Measurements from ENCODE around the gene GRIK4.
A peak's percentile ranks its signal among the peaks of the same experiment; 100 is the strongest.

The GRIK4 gene

DNA sequence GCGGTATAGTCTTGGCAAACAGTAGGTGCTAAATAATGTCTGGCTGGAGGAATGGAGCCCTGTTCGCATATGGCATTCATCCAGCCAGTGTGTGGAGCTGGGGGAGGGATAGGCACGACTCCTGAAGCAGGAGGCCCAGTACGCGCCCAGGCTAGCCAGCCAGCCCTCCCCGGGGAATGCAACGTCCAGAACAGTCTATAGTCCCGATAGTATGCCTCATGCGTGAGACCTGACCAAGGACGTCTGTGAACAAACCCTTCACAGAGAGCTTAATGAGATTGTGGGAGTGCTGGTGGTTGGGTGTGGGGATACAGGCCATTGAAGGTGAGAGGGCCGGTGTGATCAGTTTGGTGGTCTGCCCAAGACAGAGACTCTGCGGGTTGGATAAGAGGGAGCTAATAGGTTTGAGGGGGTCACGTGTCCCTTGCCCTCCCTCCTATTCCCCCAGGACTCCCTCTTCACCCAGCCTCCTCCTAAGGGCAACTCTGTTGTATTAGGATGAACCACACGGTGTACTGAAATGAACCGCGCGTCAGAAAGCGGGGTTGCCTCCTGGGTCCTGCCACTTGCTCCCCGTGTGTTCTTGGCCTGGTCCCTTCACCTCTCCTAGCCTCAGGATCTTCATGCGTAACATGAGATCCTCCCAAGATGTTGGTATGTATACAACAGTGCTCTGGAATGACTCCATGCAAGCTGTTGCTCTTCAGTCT is 987 bp upstream of the GRIK4 start:
- DNase-seq: no peak

DNA sequence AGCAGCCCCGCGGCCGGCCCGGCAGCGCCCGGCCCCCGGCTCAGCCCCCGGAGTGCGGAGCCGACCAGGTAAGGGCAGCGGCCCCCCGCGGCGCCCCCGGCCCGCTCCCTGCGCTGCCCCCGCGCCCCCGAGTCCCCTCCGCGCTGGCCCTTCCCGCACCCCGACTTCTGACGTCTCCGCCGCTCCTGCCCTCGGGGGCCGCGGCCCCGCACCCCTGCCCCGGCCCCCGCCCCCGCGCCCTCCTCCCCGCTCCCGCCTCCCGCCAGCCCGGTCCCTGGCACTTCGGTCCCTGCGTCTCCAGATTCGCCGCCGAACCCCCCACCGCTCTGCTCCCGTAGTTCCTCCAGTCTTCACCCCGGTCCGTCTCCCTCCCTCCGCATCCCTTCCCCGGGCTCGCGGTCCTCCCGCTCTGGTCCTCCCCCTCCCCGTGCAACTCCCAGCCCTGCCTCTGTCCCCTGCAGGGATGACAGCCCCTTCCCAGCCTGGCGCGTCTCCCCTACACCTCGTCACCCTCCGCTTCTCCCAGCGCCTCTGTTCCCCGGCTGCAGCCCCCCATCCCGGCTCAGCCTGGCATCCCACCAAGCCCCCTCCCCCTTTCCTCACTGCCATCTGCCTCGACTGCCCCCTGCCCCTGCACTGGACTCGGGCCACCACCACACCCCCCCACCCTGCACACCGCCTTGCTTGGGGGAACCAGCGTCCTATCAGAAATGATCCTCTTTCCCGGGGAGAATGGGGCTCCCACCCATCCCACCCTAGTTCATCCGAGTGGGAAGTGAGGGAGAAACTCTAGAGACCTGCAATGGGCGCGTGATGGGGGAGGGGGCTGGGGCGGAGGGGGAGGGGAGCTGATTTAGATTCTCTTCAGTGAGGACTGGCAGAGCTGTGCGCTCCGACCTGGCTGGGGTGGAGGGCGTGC is 531 bp downstream of the GRIK4 start:
- no peak for DNase-seq

DNA sequence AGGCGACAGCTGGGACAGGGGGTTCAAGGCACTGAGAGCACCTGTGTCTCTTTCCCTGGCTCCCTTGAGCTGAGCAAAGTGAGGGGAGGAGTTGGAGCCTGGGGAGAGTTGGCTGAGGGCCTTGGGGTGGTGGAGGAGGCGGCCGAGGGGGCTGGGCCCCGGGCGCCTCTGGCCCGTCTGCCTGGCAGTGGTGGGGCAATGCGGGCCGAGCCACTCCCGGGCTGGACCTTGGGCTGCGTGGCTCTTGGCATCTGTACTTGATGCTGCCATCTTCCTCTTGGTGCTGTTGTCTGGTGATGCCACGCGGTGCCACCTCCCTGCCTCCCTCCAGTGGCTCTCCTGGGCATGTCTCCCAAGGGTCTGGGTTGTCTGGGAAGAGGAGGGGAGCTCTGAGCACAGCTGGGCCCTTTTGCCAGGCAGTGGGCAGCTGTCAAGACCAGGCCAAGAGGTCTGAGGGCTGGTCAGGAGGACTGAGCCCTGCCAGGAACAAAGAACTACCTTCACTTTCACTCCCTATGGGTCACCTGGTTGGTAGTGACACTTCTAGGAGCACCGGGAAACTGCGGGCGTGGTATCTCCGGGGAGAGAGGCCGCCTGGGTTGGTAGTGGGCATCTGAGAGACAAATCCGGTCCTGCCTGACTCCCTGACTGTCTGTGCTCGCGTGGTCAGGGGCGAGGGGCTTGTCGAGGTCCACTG is 1.3 kb downstream of the GRIK4 start:
- peak; percentile 22 for DNase-seq

GRCh38 chr11:120513436-120514315 is 2.1 kb downstream of the GRIK4 start:
- DNase-seq: no peak

DNA sequence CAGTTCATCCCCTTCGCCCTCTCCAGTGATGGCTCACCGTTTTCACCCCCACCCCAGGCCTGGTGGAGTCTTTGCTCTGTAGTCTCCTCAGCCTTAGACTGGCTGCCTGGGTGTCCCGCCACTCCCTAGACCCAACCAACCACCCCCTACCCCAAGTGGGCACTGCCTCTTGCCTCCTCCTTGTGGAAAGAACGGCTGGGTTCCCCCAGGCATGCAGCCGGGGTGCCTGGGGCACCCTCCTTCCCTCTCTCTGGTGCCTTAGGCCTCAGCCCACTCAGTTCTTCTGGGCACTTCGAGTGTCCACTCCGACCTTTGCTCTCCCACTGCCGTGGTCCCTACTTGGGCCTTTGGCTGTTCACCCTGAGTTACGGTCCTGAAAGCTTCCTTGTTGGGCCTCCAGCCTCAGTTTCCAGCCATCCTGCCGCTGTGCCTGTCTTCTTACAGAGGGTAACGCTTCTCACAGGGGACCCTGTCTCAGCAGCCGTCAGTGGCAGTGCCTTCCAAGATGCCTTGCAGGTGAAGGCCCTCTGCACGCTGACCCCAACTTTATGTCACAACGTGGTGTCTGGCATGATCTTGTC is 3.1 kb downstream of the GRIK4 start:
- no peak for DNase-seq

- DNase-seq: no peak
These were observed 3.7 kb downstream of the GRIK4 start for GRCh38 chr11:120515186-120515723.

DNA sequence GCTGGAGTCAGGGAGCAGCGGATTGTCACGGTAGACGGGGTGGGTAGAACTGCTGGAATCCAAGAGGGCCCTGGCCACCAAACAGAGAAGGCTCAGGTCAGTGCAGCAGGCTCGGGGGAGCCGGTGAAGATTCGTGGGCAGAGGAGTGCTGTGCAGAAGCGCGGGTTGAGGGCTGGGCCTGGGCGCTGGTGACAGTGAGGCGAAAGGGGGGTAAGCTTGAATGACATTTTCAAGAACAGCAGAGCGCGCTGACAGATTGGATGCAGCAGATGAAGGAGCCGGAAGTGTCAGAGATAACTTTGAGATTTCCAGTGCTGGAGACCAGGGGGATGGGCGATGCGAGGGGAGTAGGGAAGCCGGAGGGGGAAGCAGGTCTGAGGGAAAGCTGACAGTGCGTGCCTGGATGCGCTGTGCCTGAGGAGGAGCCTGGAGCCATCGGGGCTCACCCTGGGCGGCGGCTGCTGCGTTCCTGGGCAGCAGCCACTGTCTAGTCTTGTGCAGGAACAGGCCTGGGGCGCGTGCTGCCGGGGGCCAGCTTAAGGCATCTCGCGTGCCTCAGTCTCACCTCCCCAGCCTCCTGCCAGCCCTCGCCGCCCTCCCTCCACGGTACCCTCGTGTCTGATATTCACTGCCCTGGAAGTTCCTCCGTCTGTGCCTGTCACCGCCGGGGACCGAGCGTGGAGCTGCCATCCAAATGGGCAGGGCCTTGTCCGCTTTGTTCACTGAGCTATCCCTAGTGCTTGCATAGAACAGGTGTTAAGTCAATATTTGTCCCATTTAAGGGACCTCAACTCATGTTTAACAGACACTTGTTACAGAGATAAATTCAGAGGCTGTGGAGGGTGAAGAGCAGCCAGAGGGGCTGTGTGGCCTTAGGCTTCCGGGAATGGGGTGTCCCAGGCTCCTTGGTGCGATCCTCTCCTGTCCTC is 5.2 kb downstream of the GRIK4 start:
- DNase-seq: no peak

GRCh38 chr11:120517390-120517761 is 5.8 kb downstream of the GRIK4 start:
- no peak for DNase-seq

- no peak for DNase-seq
These were observed 6.3 kb downstream of the GRIK4 start for GRCh38 chr11:120517801-120518291.

DNA sequence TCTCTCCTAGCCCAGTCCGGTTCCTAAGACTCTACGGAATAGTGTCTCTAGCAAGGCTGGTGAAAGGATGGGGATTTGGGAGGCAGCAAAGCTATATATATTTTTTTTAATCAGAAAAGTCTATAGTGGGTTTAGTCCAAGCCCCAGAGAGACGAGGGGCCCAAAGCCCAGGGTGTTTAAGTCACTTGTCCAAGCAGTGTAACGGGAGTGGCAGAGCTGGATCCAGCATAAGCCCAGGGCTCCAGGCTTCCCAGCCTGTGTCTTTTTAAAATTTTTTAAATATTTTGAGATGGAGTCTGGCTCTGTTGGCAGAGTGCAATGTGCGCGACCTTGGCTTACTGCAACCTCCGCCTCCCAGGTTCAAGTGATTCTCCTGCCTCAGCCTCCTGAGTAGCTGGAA is 6.8 kb downstream of the GRIK4 start:
- no peak for DNase-seq

GRCh38 chr11:120519474-120519873 is 7.9 kb downstream of the GRIK4 start:
- no peak for DNase-seq

DNA sequence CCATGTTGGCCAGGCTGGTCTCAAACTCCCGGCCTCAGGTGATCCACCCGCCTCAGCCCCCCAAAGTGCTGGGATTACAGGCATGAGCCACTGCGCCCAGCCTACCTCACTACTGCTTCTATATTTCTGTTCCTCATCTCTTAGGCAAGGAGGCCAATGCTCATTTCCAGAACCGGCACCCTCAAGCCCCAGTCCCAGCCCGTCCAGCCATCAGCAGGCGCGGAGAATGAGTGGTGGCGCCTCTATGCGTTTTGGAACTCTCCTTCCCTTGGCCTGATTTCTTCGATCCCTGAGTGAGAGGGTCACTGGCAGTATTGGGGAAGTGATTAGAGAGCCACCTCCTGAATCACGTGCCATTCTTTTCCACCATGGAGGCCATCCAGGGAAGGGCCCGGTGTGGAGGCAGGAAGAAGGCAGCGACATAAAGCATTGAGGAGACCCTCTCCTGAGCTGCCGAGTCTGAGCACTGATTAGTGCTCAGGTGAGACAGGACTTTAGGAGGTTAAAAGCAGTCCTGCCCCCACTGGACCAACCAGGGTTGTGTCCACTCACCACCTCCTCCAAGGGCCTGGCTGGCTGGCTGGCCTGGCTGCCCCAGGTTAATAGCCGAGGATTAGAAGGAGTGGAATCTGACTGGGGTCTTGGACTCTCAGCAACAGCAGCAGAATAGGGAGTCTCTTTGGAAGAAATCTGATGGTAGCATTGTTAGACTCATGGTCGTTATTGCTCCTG is 8.7 kb downstream of the GRIK4 start:
- DNase-seq: no peak

GRCh38 chr11:120521176-120521575 is 9.6 kb downstream of the GRIK4 start:
- no peak for DNase-seq

DNA sequence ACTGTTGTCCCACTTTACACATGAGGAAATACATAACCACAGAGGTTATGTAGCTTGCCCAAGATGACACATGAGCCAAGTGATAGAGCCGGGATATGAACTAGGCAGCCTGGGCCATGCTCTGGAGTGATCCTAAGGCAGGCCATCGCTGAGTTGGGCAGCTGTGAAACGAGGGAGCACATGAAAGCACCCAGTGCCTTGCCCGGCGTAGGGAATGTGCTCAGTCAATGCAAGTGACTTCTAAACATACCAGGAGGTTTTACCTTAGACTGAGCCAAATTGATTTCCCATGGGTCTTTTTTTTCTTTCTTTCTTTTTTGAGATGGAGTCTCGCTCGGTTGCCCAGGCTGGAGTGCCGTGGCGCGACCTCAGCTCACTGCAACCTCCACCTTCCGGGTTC is 10.5 kb downstream of the GRIK4 start:
- no peak for DNase-seq

DNA sequence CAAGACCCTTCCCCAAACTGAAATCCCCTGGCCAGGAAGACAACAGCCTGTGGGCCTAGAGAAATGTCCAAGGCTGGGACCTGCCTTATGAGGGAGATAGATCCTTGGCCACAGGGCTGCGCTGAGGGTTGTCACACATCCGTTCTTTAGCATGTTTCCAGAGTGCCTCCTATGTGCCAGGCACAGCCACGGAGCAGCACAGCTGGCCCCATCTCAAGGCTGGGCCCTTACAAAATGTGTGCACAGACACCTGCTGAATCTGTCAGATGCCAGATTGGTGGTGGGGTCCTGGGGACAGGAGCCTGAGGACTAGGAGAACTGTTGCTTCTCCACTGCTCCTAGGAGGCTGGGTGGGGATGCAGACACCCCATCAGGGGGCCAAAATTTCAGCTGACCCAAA is 11.2 kb downstream of the GRIK4 start:
- DNase-seq: no peak

- no peak for DNase-seq
These were observed 11.6 kb downstream of the GRIK4 start for GRCh38 chr11:120523196-120523595.

- no peak for DNase-seq
These were observed 13.1 kb downstream of the GRIK4 start for GRCh38 chr11:120524536-120525085.

DNA sequence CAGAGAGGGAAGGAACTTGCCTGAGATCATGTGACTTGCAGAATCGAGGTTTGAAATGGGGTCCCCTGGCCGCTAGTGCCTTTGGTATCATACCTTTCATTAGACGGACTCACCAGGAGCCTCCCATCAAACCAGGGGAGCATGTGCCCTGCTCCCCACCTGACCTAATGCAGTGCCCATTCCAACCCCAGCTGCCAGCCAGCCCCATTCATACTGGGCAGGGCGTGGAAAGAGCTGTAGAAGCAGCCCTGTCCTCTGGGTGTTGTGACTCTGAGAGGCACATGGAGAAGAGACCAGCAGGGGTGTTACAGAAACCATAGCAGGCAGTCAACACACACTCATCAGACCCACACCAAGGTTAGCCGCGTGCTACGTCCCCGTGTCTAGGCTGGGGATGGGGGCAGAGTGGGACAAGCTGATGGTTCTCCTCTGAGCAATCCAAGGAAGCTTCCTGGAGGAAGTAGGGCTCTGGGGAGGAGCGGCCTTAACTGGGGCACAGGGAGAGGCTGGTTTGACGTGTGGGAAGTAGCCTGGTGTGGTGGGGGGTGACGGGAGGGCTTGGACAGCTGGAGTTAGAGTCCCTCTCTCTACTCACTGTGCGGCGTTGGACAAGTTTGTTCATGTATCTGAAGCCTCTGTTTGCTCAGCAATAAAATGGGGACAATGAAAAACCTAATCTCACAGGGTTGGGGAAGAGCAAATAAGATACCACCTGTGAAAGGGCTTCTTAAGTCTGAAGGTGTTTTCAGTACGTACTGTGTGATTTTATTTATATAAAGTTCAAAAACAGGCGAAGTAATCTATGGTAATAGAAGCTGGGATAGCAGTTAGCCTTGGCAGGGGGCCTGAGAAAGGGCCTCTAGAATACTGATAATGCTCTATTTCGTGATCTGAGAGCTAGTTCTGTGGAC is 14.0 kb downstream of the GRIK4 start:
- no peak for DNase-seq
